ENCODE measurements around the gene ZNF862.

DNA sequence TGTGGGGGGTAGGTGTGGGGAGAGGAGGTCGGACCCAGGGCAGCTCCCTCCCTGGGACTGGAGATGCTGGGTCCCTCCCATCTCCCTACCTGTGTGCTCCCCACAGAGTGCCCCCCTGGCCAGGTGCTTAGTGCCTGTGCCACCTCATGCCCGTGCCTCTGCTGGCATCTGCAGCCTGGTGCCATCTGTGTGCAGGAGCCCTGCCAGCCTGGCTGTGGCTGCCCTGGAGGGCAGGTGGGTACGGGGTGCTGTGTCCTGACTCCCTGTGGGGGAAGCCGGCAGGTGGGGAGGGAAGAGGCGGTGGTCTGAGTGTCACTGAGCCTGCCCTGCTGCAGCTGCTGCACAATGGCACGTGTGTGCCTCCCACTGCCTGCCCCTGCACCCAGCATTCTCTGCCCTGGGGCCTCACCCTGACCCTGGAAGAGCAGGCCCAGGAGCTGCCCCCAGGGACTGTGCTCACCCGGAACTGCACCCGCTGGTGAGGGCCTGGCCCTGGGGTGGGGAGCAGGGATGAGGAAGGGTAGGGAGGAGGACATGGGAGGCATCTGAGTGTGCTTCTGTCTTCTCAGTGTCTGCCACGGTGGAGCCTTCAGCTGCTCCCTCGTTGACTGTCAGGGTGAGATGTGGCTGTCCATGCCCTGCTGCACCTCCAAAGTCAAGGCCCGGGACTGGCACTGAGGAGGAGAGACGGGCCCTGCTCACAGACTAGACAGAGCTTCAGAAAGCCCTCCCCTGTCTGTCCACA is 11.7 kb upstream of the ZNF862 start:
- TF ChIP-seq FOS (IDR thresholded peaks at IDR 0.05; ENCODE audit: borderline replicate concordance, extremely low read depth, insufficient read length) (no peak), EP300 (IDR thresholded peaks at IDR 0.05; ENCODE audit: borderline replicate concordance in 1 of 2, control insufficient read depth in 1 of 2, low read depth in 2 of 2, low read length in 2 of 2) (no peak), HDAC6 (IDR thresholded peaks at IDR 0.05; ENCODE audit: unreplicated experiment) (no peak), SP1 (IDR thresholded peaks at IDR 0.05; ENCODE audit: low read depth, low read length) (no peak)
- TF ChIP-seq, protein P1, sequence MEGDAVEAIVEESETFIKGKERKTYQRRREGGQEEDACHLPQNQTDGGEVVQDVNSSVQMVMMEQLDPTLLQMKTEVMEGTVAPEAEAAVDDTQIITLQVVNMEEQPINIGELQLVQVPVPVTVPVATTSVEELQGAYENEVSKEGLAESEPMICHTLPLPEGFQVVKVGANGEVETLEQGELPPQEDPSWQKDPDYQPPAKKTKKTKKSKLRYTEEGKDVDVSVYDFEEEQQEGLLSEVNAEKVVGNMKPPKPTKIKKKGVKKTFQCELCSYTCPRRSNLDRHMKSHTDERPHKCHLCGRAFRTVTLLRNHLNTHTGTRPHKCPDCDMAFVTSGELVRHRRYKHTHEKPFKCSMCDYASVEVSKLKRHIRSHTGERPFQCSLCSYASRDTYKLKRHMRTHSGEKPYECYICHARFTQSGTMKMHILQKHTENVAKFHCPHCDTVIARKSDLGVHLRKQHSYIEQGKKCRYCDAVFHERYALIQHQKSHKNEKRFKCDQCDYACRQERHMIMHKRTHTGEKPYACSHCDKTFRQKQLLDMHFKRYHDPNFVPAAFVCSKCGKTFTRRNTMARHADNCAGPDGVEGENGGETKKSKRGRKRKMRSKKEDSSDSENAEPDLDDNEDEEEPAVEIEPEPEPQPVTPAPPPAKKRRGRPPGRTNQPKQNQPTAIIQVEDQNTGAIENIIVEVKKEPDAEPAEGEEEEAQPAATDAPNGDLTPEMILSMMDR (IDR thresholded peaks at IDR 0.05 in 2 of 3, conservative IDR thresholded peaks at IDR 0.05 in 1 of 3; ENCODE audit: control insufficient read depth in 2 of 3, extremely low read depth in 1 of 3, insufficient read depth in 1 of 3, low read depth in 3 of 3, low read length in 3 of 3): no peak
- TF ChIP-seq, protein P2, sequence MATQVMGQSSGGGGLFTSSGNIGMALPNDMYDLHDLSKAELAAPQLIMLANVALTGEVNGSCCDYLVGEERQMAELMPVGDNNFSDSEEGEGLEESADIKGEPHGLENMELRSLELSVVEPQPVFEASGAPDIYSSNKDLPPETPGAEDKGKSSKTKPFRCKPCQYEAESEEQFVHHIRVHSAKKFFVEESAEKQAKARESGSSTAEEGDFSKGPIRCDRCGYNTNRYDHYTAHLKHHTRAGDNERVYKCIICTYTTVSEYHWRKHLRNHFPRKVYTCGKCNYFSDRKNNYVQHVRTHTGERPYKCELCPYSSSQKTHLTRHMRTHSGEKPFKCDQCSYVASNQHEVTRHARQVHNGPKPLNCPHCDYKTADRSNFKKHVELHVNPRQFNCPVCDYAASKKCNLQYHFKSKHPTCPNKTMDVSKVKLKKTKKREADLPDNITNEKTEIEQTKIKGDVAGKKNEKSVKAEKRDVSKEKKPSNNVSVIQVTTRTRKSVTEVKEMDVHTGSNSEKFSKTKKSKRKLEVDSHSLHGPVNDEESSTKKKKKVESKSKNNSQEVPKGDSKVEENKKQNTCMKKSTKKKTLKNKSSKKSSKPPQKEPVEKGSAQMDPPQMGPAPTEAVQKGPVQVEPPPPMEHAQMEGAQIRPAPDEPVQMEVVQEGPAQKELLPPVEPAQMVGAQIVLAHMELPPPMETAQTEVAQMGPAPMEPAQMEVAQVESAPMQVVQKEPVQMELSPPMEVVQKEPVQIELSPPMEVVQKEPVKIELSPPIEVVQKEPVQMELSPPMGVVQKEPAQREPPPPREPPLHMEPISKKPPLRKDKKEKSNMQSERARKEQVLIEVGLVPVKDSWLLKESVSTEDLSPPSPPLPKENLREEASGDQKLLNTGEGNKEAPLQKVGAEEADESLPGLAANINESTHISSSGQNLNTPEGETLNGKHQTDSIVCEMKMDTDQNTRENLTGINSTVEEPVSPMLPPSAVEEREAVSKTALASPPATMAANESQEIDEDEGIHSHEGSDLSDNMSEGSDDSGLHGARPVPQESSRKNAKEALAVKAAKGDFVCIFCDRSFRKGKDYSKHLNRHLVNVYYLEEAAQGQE (IDR thresholded peaks at IDR 0.05; ENCODE audit: low read depth, low read length): no peak

All from GM12878 (cell line).